Mesendoderm (in vitro differentiated cells): ENCODE results near the gene FUT1.

Experiments used
- DNase-seq: peaks from one replicate; pipeline ENCODE4 v3.0.0; 2013
- H2AK5ac ChIP-seq: 2 replicates; pipeline ENCODE4 v1.6.1; 2013; ENCODE audit warnings: low read length, inconsistent platforms
- H2BK120ac ChIP-seq: 2 replicates; pipeline ENCODE4 v1.6.1; 2013; ENCODE audit warnings: low read depth, mild to moderate bottlenecking, low read length, moderate library complexity, mixed read lengths
- H2BK15ac ChIP-seq: replicated peaks from 2 replicates; pipeline ENCODE4 v1.6.1; 2013; ENCODE audit warnings: low read depth, mild to moderate bottlenecking, moderate library complexity
- H2BK5ac ChIP-seq: 2 replicates; pipeline ENCODE4 v1.6.1; 2013; ENCODE audit warnings: low read length, inconsistent platforms
- H3K18ac ChIP-seq: 2 replicates; pipeline ENCODE4 v1.6.1; 2013; ENCODE audit warnings: mild to moderate bottlenecking, low read length, mixed read lengths
- H3K23ac ChIP-seq: one replicate; pipeline ENCODE4 v1.6.1; 2013; ENCODE audit warnings: low read length
- H3K27ac ChIP-seq: 2 replicates; pipeline ENCODE4 v1.5.1; 2013; ENCODE audit warnings: low read depth, mild to moderate bottlenecking, inconsistent platforms, low read length, moderate library complexity
- H3K27me3 ChIP-seq: 2 replicates; pipeline ENCODE4 v1.6.1; 2013; ENCODE audit warnings: low read length, control low read depth, mild to moderate bottlenecking, inconsistent platforms; ENCODE audit not compliant: insufficient read depth, poor library complexity
- H3K36me3 ChIP-seq: 2 replicates; pipeline ENCODE4 v1.6.1; 2013; ENCODE audit warnings: low read length, inconsistent platforms; ENCODE audit not compliant: control insufficient read depth, insufficient read depth
- H3K4ac ChIP-seq: one replicate; pipeline ENCODE4 v1.6.1; 2013; ENCODE audit warnings: low read depth, mild to moderate bottlenecking, low read length, moderate library complexity
- H3K4me1 ChIP-seq: 2 replicates; pipeline ENCODE4 v1.6.1; 2013; ENCODE audit warnings: low read depth, low read length, inconsistent platforms; ENCODE audit not compliant: control insufficient read depth
- H3K4me2 ChIP-seq: 2 replicates; pipeline ENCODE4 v1.6.1; 2013; ENCODE audit warnings: low read length
- H3K4me3 ChIP-seq: 2 replicates; pipeline ENCODE4 v1.5.1; 2013; ENCODE audit warnings: mild to moderate bottlenecking, low read length
- H3K56ac ChIP-seq: one replicate; pipeline ENCODE4 v1.6.1; 2013; ENCODE audit warnings: low read length
- H3K79me1 ChIP-seq: 2 replicates; pipeline ENCODE4 v1.6.1; 2013; ENCODE audit warnings: low read length, inconsistent platforms
- H3K79me2 ChIP-seq: 2 replicates; pipeline ENCODE4 v1.6.1; 2013; ENCODE audit warnings: mild to moderate bottlenecking, low read length; ENCODE audit not compliant: control insufficient read depth, insufficient read depth
- H3K9ac ChIP-seq: 2 replicates; pipeline ENCODE4 v1.6.1; 2013; ENCODE audit warnings: low read length, inconsistent platforms
- H4K5ac ChIP-seq: one replicate; pipeline ENCODE4 v1.6.1; 2013; ENCODE audit warnings: low read length
- H4K8ac ChIP-seq: one replicate; pipeline ENCODE4 v1.6.1; 2013; ENCODE audit warnings: low read depth, mild to moderate bottlenecking, control low read depth, low read length, moderate library complexity
- WGBS: extraction: QIAGEN DNeasy Blood & Tissue Kit; methylation state at CpG from one replicate; pipeline ENCODE4 v1.1.7; 2013; ENCODE audit warnings: low lambda C conversion rate, missing lambda C conversion rate; ENCODE audit not compliant: insufficient coverage; ENCODE audit errors: extremely low coverage; 5-methylcytosine and 5-hydroxymethylcytosine counted together

The FUT1 gene

DNA sequence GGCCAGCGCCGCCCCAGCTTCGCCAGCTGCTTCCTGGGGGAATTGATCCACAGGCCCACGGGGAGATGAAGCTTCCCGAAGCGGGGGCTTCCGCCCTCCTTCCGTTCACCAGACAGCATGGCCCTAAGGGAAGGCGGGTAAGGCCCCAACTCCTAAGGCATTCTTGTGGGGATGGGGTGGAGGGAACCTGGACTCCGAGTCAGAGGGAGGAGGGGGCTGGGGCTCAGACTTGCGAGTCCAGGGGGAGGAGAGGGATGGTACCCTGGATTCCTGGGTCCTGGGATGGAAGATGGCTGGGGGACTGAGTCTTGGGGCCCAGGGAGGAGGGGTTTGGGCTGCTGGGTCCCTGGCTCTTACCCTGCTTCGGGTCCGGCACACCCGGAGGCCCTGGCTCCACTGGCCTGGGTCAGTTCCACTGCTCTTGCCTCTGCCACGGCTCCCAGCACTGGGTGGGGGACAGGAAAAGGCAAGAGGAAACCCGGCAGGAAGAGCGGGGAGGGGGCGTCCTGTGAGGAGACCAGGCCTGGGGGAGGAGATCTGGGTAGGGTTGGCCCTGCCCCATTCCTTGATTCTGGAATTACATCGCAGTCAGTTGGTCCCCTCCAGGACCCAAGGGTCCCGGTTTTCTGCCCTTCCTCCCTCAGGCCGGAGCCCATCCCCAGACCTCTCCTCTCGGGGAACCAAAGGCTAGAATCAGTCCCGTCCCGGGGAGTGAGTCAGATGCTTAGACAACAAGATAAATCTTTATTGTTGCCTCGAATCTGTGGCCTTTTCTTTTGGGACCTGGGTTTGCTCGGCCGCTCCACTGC, 12.1 kb downstream of the FUT1 start, which contains the start of gene RASIP1:
RASIP1 (minus strand) TSS at position 447 of the 809 bp plus-strand sequence; CDS start at position 119, 328 bp downstream.
- Histone ChIP-seq H3K4ac (no peak within 1 kb of the TSS), H2BK5ac (no peak within 1 kb of the TSS), H2BK15ac (no peak within 1 kb of the TSS), H2BK120ac (no peak within 1 kb of the TSS), H3K56ac (peak within 1 kb of the TSS; percentile 83), H3K18ac (no peak within 1 kb of the TSS), H3K79me2 (no peaks in the 10 kb centered on the region), H3K27ac (no peak within 1 kb of the TSS), H2AK5ac (no peak within 1 kb of the TSS), H3K4me1 (peaks cover 5% of the 10 kb centered on the region), H3K4me3 (no peak within 1 kb of the TSS), H3K4me2 (peak within 1 kb of the TSS; percentile 95), H3K9ac (peak within 1 kb of the TSS; percentile 59), H3K36me3 (no peaks in the 10 kb centered on the region), H4K5ac (no peak within 1 kb of the TSS), H3K27me3 (peaks cover 4% of the 10 kb centered on the region), H3K23ac (no peak within 1 kb of the TSS), H3K79me1 (no peaks in the 10 kb centered on the region), H4K8ac (no peak within 1 kb of the TSS)
- no CpG with 5 or more reads among the region's 27 CpGs for WGBS
- DNase-seq = no peak

DNA sequence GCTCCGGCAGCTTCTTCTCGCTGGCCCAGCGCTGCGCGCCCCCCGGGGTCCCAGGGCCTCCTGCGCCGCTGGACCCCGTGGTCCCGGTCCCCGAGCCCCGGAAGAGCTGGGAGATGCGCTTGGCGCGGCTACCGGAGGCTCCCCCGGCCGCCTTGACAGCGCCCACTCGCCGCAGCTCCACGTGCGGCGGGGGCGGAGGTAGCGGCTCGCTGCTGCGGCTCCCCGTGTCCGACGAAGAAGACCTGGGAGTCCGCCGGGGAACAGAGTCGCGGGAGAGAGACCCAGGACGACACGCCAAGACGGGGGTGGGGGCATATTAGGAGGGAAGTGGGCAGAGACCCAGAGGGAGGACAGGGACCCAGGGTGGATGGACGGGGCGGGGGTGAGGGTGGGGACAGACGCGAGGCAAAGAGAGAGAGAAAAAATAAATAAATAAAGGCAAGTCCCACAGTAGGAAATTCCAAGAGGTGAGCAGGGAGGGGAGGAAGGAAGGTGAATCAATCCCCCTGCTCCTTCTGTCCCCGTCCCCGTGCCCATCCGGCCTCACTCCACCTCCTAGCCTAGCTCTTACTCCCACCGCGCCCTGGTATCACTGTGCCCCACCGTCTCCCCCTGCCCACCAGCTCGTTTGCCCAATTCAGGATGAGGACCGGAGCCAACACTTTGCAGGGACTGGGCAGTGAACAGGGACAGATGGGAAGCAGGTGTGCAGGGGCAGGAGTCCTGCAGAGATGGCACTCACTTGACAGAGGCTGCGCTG, 12.9 kb downstream of the FUT1 start:
- DNase-seq = no peak
- Histone ChIP-seq H3K4me1 (peaks cover 5% of the 10 kb centered on the region), H3K27ac (no peak overlapping the region), H3K79me1 (no peaks in the 10 kb centered on the region), H3K4me2 (peak overlapping the region; percentile 95), H4K8ac (no peak overlapping the region), H2BK15ac (no peak overlapping the region), H2BK5ac (no peak overlapping the region), H4K5ac (no peak overlapping the region), H2BK120ac (no peak overlapping the region), H3K23ac (no peak overlapping the region), H3K9ac (peak overlapping the region; percentile 59), H3K18ac (peak overlapping the region; percentile 25), H3K56ac (peak overlapping the region; percentile 83), H3K27me3 (peaks cover 4% of the 10 kb centered on the region), H3K4me3 (peak overlapping the region; percentile 25), H3K36me3 (no peaks in the 10 kb centered on the region), H2AK5ac (no peak overlapping the region), H3K79me2 (no peaks in the 10 kb centered on the region), H3K4ac (no peak overlapping the region)
- WGBS = no CpG with 5 or more reads among the region's 51 CpGs

DNA sequence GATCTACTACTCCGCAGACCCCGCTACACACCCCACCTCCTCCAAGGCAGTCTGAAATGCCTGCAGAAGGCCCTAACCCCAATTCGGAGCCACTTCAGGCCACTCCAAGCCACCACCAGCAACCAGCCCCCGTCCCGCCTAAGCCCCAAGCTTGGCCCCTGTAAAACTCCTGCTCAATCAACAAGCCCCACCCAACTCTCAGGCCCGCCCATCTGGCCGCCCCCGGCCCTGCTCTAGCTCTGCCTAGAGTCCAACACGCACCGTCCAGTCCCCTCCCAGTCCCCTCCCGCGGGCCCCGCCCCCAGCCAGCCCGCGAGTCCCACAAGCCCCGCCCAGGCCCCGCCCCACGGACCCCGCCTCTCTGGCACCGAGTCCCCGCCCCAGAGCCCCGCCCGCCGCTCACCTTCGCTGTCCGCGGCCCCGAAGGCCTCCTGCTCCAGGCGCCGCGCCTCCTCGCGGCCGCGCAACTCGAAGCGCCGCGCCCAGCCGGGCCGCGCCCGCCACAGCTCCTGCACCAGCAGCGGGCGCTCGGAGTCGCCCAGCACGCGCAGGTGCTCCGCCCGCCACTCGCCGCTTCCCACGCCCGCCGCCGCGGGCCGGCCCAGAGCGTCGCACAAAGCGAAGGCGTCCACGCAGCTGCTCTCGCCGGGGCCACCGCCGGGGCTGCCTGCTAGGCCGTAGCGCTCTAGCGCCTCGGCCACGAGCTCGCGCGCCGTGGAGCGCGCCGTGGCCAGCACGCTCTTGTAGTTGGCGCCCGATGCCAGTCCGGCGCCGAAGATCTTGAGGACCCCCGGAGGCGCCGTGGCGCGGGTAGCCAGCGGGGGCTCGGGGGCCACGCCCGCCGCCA, 13.7 kb downstream of the FUT1 start:
- H2BK15ac ChIP-seq = no peak overlapping the region
- peak overlapping the region; percentile 69 for H3K9ac ChIP-seq
- H3K36me3 ChIP-seq = no peaks in the 10 kb centered on the region
- no peak overlapping the region for H3K23ac ChIP-seq
- no peak overlapping the region for H3K27ac ChIP-seq
- H2AK5ac ChIP-seq = no peak overlapping the region
- peaks cover 5% of the 10 kb centered on the region for H3K4me1 ChIP-seq
- peak overlapping the region; percentile 25 for H3K18ac ChIP-seq
- no peaks in the 10 kb centered on the region for H3K79me2 ChIP-seq
- peaks cover 4% of the 10 kb centered on the region for H3K27me3 ChIP-seq
- peak; percentile 97 for DNase-seq
- no peak overlapping the region for H4K5ac ChIP-seq
- no peak overlapping the region for H3K4ac ChIP-seq
- peak overlapping the region; percentile 25 for H3K4me3 ChIP-seq
- no peaks in the 10 kb centered on the region for H3K79me1 ChIP-seq
- no peak overlapping the region for H4K8ac ChIP-seq
- H2BK120ac ChIP-seq = no peak overlapping the region
- no peak overlapping the region for H2BK5ac ChIP-seq
- H3K56ac ChIP-seq = peak overlapping the region; percentile 84
- peak overlapping the region; percentile 95 for H3K4me2 ChIP-seq
- no CpG with 5 or more reads among the region's 96 CpGs for WGBS

DNA sequence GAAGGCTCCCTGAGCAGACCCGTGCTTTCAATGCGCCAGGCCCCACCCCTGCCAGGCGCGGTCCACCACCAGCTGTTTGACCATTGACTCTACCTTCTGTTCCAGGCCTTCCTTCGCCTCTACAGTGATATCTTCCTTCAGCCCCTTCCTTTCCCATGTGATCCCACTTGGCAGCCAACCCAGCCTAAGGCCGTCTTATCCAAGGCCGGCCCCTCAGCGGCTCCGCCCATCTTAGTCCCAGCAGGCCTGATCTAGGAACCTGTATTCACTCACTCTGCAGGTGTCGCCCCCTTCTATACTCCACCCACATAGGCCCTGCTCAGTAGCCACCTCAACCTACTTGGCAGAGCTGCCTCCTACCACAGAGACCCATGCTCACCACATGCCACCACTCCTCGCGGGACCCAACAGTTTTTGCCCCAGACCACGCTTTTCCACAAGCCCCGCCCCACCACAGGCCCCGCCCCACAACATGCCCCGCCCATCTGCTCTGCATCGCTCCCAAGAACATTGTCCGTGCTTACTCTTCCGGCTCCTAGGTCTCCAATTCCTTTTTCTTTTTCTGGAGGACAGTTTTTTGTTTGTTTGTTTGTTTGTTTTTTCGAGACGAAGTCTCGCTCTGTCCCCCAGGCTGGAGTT, 15.0 kb downstream of the FUT1 start:
- DNase-seq = peak; percentile 72
- no peak overlapping the region for H3K27ac ChIP-seq
- no peak overlapping the region for H2BK5ac ChIP-seq
- H2BK15ac ChIP-seq = no peak overlapping the region
- H3K27me3 ChIP-seq = peaks cover 4% of the 10 kb centered on the region
- H3K36me3 ChIP-seq = no peaks in the 10 kb centered on the region
- H2AK5ac ChIP-seq = no peak overlapping the region
- no peak overlapping the region for H3K56ac ChIP-seq
- H3K4me1 ChIP-seq = peaks cover 5% of the 10 kb centered on the region
- no CpG with 5 or more reads among the region's 22 CpGs for WGBS
- H3K4ac ChIP-seq = no peak overlapping the region
- no peak overlapping the region for H4K5ac ChIP-seq
- H4K8ac ChIP-seq = no peak overlapping the region
- no peak overlapping the region for H3K23ac ChIP-seq
- H2BK120ac ChIP-seq = no peak overlapping the region
- H3K79me1 ChIP-seq = no peaks in the 10 kb centered on the region
- no peak overlapping the region for H3K4me3 ChIP-seq
- no peaks in the 10 kb centered on the region for H3K79me2 ChIP-seq
- no peak overlapping the region for H3K18ac ChIP-seq
- no peak overlapping the region for H3K4me2 ChIP-seq
- H3K9ac ChIP-seq = no peak overlapping the region

DNA sequence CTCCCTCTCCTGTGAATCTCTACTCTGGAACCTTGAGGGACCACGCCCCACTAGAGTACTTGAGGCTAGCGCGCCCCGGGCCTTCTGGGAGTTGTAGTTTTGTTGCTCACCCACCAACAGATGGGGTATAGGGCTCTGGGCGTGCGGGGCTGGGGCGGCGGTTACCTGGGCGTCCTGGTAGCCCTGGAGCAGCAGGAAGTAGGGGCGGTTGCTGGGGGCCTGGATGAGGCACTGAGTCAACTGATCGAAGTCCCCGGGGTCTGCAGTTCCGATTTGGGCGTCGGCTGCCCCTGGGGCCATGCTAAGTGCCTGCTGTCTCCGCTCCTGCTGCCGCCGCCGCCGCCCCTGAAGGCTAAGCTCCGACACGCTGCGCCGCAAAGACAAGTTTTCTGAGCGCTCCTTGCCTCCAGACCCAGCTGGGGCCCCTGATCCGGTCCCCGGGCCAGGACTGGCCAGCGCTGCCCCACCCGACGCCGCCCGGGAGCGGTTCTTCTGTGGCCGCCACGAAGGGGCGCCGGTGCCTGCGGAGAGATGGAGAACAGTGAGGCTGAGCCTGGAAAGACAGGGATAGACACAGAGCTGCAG, 17.3 kb downstream of the FUT1 start:
- DNase-seq = peak; percentile 92
- H3K27me3 ChIP-seq = peaks cover 4% of the 10 kb centered on the region
- H3K36me3 ChIP-seq = no peaks in the 10 kb centered on the region
- H3K23ac ChIP-seq = peak overlapping the region; percentile 89
- H2BK15ac ChIP-seq = no peak overlapping the region
- H4K5ac ChIP-seq = no peak overlapping the region
- peaks cover 3% of the 10 kb centered on the region for H3K4me1 ChIP-seq
- H3K4me2 ChIP-seq = peak overlapping the region; percentile 62
- H2BK120ac ChIP-seq = no peak overlapping the region
- H2AK5ac ChIP-seq = no peak overlapping the region
- no peak overlapping the region for H2BK5ac ChIP-seq
- H3K56ac ChIP-seq = peak overlapping the region; percentile 88
- no peak overlapping the region for H3K18ac ChIP-seq
- peak overlapping the region; percentile 51 for H3K4me3 ChIP-seq
- peak overlapping the region; percentile 78 for H3K9ac ChIP-seq
- H3K79me2 ChIP-seq = no peaks in the 10 kb centered on the region
- H3K4ac ChIP-seq = no peak overlapping the region
- WGBS = no CpG with 5 or more reads among the region's 38 CpGs
- H4K8ac ChIP-seq = no peak overlapping the region
- H3K27ac ChIP-seq = no peak overlapping the region
- H3K79me1 ChIP-seq = no peaks in the 10 kb centered on the region
